A549 (cell line): ENCODE measurements around the gene MBL2.

Experiments used
- BHLHE40 ChIP-seq: IDR thresholded peaks from 2 replicates; pipeline ENCODE4 v1.6.1; 2012; ENCODE audit warnings: low read depth, low read length, inconsistent platforms
- CBX2 ChIP-seq: fragments of 200-600 bp; sonication (generic); IDR thresholded peaks from 2 replicates; pipeline ENCODE4 v1.6.1; 2016; ENCODE audit warnings: low read depth, mild to moderate bottlenecking, borderline replicate concordance
- CTCF ChIP-seq: fragments of >200 bp; sonication (Bioruptor Twin); formaldehyde crosslinking; IDR thresholded peaks from 3 replicates; pipeline ENCODE4 v1.5.1; 2016
- MAFK ChIP-seq: fragments of 450-650 bp; IDR thresholded peaks from 2 replicates; pipeline ENCODE4 v1.6.1; 2014; ENCODE audit not compliant: partially characterized antibody
- MYC ChIP-seq: IDR thresholded peaks from 2 replicates; pipeline ENCODE4 v1.6.1; 2012; ENCODE audit warnings: mild to moderate bottlenecking, inconsistent platforms, low read length, improper control_type of control experiment, borderline replicate concordance
- NPAS2 ChIP-seq: fragments of 250-450 bp; sonication (Bioruptor Pico); IDR thresholded peaks from 2 replicates; pipeline ENCODE4 v1.8.0; 2022; ENCODE audit warnings: mild to moderate bottlenecking, moderate library complexity, borderline replicate concordance
- POLR2A ChIP-seq: IDR thresholded peaks from 2 replicates; pipeline ENCODE4 v1.6.1; 2012; ENCODE audit warnings: mild to moderate bottlenecking, low read length
- RAD21 ChIP-seq, 2 experiments: fragments of >200 bp in 1 of 2; sonication (Bioruptor Twin) in 1 of 2; formaldehyde crosslinking in 1 of 2; IDR thresholded peaks in 1 of 2; conservative IDR thresholded peaks in 1 of 2; 2 replicates in 1 of 2; 3 replicates in 1 of 2; pipeline ENCODE4 v1.6.1; 2012 to 2018; ENCODE audit warnings: inconsistent platforms in 1 of 2
- RCOR1 ChIP-seq: fragments of 150-350 bp; IDR thresholded peaks from 2 replicates; pipeline ENCODE4 v1.6.1; 2014; ENCODE audit warnings: antibody characterized with exemption, low read length, low read depth
- RFX5 ChIP-seq: fragments of 450-650 bp; IDR thresholded peaks from 2 replicates; pipeline ENCODE4 v1.7.1; 2014; ENCODE audit warnings: antibody characterized with exemption, mild to moderate bottlenecking, moderate library complexity
- ZFP36 ChIP-seq: fragments of 450-650 bp; IDR thresholded peaks from 2 replicates; pipeline ENCODE4 v1.6.1; 2014; ENCODE audit warnings: borderline replicate concordance; ENCODE audit not compliant: partially characterized antibody
- TF ChIP-seq, protein P1 (sequence below): fragments of 450-650 bp; IDR thresholded peaks from 2 replicates; pipeline ENCODE4 v1.6.1; 2014; ENCODE audit warnings: antibody characterized with exemption
- TF ChIP-seq, protein P2 (sequence below): IDR thresholded peaks from 2 replicates; pipeline ENCODE4 v1.6.1; 2012

- TF ChIP-seq CTCF (no peak), RCOR1 (no peak), MAFK (no peak), NPAS2 (no peak), BHLHE40 (no peak), MYC (no peak), POLR2A (no peak), RFX5 (no peak), CBX2 (no peak), ZFP36 (no peak), RAD21 (conservative IDR thresholded peaks at IDR 0.05 in 1 of 2, IDR thresholded peaks at IDR 0.05 in 1 of 2) (no peak)
- TF ChIP-seq, protein P1, sequence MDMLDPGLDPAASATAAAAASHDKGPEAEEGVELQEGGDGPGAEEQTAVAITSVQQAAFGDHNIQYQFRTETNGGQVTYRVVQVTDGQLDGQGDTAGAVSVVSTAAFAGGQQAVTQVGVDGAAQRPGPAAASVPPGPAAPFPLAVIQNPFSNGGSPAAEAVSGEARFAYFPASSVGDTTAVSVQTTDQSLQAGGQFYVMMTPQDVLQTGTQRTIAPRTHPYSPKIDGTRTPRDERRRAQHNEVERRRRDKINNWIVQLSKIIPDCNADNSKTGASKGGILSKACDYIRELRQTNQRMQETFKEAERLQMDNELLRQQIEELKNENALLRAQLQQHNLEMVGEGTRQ: no peak
- TF ChIP-seq, protein P2, sequence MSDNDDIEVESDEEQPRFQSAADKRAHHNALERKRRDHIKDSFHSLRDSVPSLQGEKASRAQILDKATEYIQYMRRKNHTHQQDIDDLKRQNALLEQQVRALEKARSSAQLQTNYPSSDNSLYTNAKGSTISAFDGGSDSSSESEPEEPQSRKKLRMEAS: no peak
These were observed 20.3 kb downstream of the MBL2 start for GRCh38 chr10:52752261-52752660.
